ENCODE data around the gene MREG. TPM values are rescaled to one million over a fixed set of nuclear protein-coding genes. Genes with fewer than 3 reads are reported as not detected.

The MREG gene
- total and polyA plus RNA-seq, 2 experiments from 2014 or later = 19.4 to 25.3 TPM

DNA sequence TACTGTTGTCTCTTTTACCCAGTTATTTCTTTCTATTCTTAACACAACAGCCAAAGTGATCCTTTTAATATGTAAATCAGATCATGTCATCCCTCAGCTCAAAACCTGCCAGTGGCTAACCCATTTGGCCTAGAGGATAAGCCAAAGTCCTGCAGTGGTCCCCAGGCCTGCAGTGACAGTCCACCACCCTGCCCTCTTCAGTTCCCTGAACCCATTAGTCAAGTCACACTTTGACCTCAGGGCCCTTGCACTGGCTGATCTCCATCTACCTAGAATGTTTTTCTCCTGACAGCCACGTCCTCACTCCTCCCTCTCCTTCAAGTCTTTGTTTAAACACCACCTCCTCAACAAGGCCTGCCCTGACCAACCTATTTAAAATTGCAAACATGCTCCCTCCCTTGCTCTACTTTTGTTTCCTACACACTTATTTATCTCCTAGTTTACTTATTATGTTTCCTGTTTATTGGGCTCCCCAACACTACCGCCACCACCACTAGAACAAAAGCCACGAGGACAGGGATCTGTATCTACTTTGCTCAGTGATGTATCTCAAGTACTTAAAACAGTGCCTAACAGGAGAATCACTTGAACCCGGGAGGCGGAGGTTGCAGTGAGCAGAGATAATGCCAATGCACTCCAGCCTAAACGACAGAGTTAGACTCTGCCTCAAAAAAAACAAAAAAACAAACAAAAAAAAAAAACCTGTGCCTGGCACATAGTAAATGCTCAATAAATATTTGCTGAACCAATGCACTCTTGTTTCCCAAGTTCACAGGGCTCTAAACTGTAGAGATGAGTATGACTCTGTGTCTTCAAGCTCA, 9.3 kb downstream of the MREG start:
- Mint-ChIP-seq H3K36me3 (ENCODE audit: low read depth) (no peaks in the 10 kb centered on the region), H3K27me3 (ENCODE audit: insufficient read depth, low read depth, poor library complexity) (peaks cover 11% of the 10 kb centered on the region), H3K4me1 (peaks cover 51% of the 10 kb centered on the region), H3K27ac (no peak overlapping the region), H3K4me3 (no peak overlapping the region; the same call in 2 of the 3 replicates), H3K9me3 (no peaks in the 10 kb centered on the region)
- TF ChIP-seq, protein P1, sequence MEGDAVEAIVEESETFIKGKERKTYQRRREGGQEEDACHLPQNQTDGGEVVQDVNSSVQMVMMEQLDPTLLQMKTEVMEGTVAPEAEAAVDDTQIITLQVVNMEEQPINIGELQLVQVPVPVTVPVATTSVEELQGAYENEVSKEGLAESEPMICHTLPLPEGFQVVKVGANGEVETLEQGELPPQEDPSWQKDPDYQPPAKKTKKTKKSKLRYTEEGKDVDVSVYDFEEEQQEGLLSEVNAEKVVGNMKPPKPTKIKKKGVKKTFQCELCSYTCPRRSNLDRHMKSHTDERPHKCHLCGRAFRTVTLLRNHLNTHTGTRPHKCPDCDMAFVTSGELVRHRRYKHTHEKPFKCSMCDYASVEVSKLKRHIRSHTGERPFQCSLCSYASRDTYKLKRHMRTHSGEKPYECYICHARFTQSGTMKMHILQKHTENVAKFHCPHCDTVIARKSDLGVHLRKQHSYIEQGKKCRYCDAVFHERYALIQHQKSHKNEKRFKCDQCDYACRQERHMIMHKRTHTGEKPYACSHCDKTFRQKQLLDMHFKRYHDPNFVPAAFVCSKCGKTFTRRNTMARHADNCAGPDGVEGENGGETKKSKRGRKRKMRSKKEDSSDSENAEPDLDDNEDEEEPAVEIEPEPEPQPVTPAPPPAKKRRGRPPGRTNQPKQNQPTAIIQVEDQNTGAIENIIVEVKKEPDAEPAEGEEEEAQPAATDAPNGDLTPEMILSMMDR (conservative IDR thresholded peaks at IDR 0.05; ENCODE audit: low read depth in 2 of 2) = no peak
- TF ChIP-seq CREB1 (CRISPR knock-in tag; IDR thresholded peaks at IDR 0.05; ENCODE audit: low read depth) = no peak
- TF ChIP-seq ZNF331 (CRISPR knock-in tag; IDR thresholded peaks at IDR 0.05; ENCODE audit: low read depth) = no peak
- no peak for TF ChIP-seq STAT1 (IDR thresholded peaks at IDR 0.05; ENCODE audit: unreplicated experiment)
- TF ChIP-seq EZH2 (IDR thresholded peaks at IDR 0.05; ENCODE audit: low read depth, unreplicated experiment) = no peak
- no peak for TF ChIP-seq NANOG (IDR thresholded peaks at IDR 0.05; ENCODE audit: borderline replicate concordance)
- TF ChIP-seq, protein P2, sequence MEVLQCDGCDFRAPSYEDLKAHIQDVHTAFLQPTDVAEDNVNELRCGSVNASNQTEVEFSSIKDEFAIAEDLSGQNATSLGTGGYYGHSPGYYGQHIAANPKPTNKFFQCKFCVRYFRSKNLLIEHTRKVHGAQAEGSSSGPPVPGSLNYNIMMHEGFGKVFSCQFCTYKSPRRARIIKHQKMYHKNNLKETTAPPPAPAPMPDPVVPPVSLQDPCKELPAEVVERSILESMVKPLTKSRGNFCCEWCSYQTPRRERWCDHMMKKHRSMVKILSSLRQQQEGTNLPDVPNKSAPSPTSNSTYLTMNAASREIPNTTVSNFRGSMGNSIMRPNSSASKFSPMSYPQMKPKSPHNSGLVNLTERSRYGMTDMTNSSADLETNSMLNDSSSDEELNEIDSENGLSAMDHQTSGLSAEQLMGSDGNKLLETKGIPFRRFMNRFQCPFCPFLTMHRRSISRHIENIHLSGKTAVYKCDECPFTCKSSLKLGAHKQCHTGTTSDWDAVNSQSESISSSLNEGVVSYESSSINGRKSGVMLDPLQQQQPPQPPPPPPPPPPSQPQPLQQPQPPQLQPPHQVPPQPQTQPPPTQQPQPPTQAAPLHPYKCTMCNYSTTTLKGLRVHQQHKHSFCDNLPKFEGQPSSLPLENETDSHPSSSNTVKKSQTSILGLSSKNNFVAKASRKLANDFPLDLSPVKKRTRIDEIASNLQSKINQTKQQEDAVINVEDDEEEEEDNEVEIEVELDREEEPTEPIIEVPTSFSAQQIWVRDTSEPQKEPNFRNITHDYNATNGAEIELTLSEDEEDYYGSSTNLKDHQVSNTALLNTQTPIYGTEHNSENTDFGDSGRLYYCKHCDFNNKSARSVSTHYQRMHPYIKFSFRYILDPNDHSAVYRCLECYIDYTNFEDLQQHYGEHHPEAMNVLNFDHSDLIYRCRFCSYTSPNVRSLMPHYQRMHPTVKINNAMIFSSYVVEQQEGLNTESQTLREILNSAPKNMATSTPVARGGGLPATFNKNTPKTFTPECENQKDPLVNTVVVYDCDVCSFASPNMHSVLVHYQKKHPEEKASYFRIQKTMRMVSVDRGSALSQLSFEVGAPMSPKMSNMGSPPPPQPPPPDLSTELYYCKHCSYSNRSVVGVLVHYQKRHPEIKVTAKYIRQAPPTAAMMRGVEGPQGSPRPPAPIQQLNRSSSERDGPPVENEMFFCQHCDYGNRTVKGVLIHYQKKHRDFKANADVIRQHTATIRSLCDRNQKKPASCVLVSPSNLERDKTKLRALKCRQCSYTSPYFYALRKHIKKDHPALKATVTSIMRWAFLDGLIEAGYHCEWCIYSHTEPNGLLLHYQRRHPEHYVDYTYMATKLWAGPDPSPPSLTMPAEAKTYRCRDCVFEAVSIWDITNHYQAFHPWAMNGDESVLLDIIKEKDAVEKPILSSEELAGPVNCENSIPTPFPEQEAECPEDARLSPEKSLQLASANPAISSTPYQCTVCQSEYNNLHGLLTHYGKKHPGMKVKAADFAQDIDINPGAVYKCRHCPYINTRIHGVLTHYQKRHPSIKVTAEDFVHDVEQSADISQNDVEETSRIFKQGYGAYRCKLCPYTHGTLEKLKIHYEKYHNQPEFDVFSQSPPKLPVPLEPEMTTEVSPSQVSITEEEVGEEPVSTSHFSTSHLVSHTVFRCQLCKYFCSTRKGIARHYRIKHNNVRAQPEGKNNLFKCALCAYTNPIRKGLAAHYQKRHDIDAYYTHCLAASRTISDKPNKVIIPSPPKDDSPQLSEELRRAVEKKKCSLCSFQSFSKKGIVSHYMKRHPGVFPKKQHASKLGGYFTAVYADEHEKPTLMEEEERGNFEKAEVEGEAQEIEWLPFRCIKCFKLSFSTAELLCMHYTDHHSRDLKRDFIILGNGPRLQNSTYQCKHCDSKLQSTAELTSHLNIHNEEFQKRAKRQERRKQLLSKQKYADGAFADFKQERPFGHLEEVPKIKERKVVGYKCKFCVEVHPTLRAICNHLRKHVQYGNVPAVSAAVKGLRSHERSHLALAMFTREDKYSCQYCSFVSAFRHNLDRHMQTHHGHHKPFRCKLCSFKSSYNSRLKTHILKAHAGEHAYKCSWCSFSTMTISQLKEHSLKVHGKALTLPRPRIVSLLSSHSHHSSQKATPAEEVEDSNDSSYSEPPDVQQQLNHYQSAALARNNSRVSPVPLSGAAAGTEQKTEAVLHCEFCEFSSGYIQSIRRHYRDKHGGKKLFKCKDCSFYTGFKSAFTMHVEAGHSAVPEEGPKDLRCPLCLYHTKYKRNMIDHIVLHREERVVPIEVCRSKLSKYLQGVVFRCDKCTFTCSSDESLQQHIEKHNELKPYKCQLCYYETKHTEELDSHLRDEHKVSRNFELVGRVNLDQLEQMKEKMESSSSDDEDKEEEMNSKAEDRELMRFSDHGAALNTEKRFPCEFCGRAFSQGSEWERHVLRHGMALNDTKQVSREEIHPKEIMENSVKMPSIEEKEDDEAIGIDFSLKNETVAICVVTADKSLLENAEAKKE (CRISPR knock-in tag; IDR thresholded peaks at IDR 0.05) = no peak
- no peak for TF ChIP-seq EZH2phosphoT487 (IDR thresholded peaks at IDR 0.05; ENCODE audit: unreplicated experiment)
- Histone ChIP-seq H3K27ac (ENCODE audit: low read depth) (peak overlapping the region; percentile 66; the same call in 1 of the 2 replicates), H3K79me2 (replicated peaks; ENCODE audit: insufficient read depth) (peaks cover 91% of the 10 kb centered on the region), H4K20me1 (replicated peaks; ENCODE audit: insufficient read depth) (peaks cover 19% of the 10 kb centered on the region; the same call in 1 of the 2 replicates), H3K4me3 (0 out of 2 replicates have a peak overlapping the region, but pooled peaks have one; percentile 7), H3K4me2 (peak overlapping the region; percentile 11), H3K36me3 (ENCODE audit: insufficient read depth) (no peaks in the 10 kb centered on the region), H2AFZ (no peak overlapping the region), H3K9me2 (ENCODE audit: insufficient read depth) (no peaks in the 10 kb centered on the region), H3F3A (replicated peaks; ENCODE audit: low read depth) (no peaks in the 10 kb centered on the region), H3K27me3 (ENCODE audit: insufficient read depth) (no peaks in the 10 kb centered on the region), H3K4me1 (ENCODE audit: insufficient read depth) (peaks cover 54% of the 10 kb centered on the region)
- DNase-seq (ENCODE audit: low spot score) = no peak
- ATAC-seq = no peak

All from GM23338 (cell line).